GM18520 (cell line): ENCODE results near the gene MRPL27.
A peak's percentile ranks its signal among the peaks of the same experiment; 100 is the strongest.
"Not testable (repeated sequence)": the region's sequence is repeated elsewhere in the genome, so short reads cannot be mapped to it uniquely, and the experiment has no call there.

Source experiments
- ATAC-seq: cut with Tn5 transposase; IDR thresholded peaks from one replicate; pipeline ENCODE4 v1.9.1; 2021; ENCODE audit not compliant: unreplicated experiment

Gene MRPL27

GRCh38 chr17:50372758-50373556 lies at the start of gene MRPL27, which contains the start of gene EME1:
Gene MRPL27, minus strand, starts transcription at chr17:50373184. Its CDS starts 14 bp downstream, at chr17:50373170.
Gene EME1, plus strand, starts transcription at chr17:50373229. Its CDS starts 1,980 bp downstream, at chr17:50375209.
- peak; percentile 64 for ATAC-seq

- no peak for ATAC-seq
Measured at GRCh38 chr17:50422738-50423137, 49.8 kb upstream of the MRPL27 start.

- no peak for ATAC-seq
Measured at GRCh38 chr17:50421308-50422051, 48.5 kb upstream of the MRPL27 start.

- ATAC-seq: no peak
Measured at GRCh38 chr17:50420419-50421112, 47.6 kb upstream of the MRPL27 start.

DNA sequence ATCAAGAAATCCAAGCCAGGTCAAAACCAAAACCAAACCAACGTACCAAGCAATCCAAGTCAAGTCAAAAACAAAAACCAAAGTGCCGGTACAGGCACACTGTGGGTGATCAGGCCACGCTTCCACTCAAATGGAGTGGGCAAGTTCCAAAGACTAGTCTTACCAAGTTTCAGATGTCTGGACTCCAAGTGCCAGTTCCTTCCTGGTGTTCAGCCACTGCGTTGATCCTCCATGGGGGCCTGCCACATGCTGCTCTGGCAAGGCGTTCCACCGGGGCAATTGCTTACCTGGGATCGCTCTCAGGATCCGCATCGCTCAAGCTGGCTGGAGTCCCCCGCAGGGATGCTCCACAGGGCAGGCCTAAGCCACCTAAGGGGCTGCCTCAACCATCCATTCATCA lies 46.6 kb upstream of the MRPL27 start:
- not testable (repeated sequence) for ATAC-seq

GRCh38 chr17:50414808-50415207 lies 41.8 kb upstream of the MRPL27 start:
- ATAC-seq: no peak

DNA sequence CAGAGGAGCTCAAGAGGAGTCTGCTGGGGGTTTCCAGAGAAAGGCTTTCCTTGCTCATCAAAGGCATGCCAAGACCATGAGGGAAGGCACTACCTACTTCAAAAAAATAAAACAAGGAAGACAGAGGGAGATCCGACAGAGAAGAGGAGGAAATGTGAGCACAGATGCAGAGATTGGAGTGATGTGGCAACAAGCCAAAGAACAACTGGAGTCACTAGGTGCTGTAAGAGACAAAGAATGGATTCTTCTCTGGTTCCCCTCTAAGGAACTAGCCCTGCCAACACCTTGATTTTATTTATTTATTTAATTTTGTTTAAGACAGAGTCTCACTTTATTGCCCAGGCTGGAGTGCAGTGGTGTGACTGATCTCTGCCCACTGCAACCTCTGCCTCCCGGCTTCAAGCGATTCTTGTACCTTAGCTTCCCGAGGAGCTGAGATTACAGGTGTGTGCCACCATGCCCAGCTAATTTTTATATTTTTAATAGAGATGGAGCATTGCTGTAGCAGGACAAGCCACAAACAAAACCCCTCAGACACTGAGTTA lies 39.3 kb upstream of the MRPL27 start:
- no peak for ATAC-seq

GRCh38 chr17:50407921-50408320 lies 34.9 kb upstream of the MRPL27 start:
- no peak for ATAC-seq

- ATAC-seq: no peak
Measured at GRCh38 chr17:50406578-50406977, 33.6 kb upstream of the MRPL27 start.

DNA sequence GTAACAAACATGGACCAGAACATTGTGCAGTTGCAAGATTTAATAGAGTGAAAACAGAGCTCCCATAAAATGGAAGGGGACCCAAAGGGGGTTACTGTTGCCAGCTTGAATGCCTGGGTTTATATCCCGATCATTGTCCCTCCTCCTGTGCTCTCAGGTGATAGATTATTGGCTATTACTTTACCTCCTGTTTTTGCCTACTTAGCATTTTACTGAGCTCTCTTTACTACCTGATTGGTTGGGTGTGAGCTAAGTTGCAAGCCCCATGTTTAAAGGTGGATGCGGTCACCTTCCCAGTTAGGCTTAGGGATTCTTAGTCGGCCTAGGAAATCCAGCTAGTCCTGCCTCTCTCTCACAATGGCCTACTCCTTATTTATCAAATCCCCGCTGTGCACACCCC lies 32.4 kb upstream of the MRPL27 start:
- not testable (repeated sequence) for ATAC-seq

- not testable (repeated sequence) for ATAC-seq
Measured at GRCh38 chr17:50399591-50399990, 26.6 kb upstream of the MRPL27 start.

DNA sequence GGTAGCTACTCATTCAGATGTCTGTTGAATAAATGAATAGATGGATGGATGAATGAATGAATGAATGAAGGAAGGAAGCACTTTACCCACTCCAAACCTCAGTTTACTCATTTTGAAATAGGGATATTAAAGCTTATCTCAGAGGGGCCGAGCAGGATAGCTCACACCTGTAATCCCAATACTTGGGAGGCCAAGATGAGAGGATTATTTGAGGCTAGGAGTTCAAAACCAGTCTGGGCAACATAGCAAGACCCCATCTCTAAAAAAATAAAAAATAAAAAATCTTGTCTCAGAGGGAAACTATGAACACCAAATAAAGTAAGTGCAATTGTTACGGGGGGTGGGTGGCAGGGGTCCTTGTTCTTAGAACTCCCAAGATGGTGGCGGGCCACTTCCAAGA lies 25.7 kb upstream of the MRPL27 start:
- not testable (repeated sequence) for ATAC-seq

GRCh38 chr17:50397919-50398285 lies 24.9 kb upstream of the MRPL27 start:
- ATAC-seq: no peak

GRCh38 chr17:50397111-50397918 lies 24.3 kb upstream of the MRPL27 start, which contains the start of gene LRRC59:
Gene LRRC59, minus strand, starts transcription at chr17:50397523. Its CDS starts 206 bp downstream, at chr17:50397317.
- peak; percentile 87 for ATAC-seq

- ATAC-seq: no peak
Measured at GRCh38 chr17:50396261-50397110, 23.5 kb upstream of the MRPL27 start.

GRCh38 chr17:50394711-50395110 lies 21.7 kb upstream of the MRPL27 start:
- ATAC-seq: no peak

DNA sequence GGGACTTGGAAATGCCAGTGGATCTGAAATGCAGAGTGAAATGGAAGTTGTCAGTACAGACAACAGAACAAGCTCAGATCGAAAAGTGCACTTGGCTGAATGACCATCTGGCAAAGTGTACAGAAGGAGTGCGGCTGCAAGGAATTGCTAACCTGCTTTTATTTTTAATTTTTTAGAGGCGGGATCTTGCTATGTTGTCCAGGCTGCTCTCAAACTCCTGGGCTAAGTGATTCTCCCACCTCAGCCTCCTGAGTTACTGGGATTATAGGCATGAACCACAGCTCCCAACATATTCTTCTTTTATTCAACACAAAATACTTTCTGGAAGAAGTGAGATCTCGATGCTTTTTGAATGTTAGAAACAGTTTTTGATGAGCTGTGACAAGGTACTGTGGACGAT lies 20.7 kb upstream of the MRPL27 start:
- ATAC-seq: no peak

GRCh38 chr17:50392621-50393020 lies 19.6 kb upstream of the MRPL27 start:
- ATAC-seq: no peak

DNA sequence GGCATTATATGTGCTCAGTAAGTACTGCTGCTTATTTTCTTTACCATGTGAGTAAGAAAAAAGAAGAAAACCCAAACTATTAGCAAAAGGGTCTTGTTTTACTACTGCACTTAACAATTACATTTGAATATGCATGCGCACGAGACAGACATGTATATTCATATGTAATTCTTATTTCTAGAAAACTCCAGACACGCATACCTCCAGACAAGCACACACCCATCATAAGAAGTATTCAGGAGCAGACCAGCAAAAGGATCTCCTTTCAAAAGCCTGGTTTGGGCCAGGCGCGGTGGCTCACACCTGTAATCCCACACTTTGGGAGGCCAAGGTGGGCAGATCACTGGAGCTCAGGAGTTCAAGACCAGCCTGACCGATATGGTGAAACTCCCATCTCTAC lies 16.6 kb upstream of the MRPL27 start:
- ATAC-seq: no peak
